SW 1271 (cell line): ENCODE results near the gene APOL2.
"Not testable (repeated sequence)": the region's sequence is repeated elsewhere in the genome, so short reads cannot be mapped to it uniquely, and the experiment has no call there.

Experiments
- DNase-seq, 2 experiments: peaks; one replicate each; lab custom pipeline; 2025; lab: John Stamatoyannopoulos, UW

Gene APOL2, protein sequence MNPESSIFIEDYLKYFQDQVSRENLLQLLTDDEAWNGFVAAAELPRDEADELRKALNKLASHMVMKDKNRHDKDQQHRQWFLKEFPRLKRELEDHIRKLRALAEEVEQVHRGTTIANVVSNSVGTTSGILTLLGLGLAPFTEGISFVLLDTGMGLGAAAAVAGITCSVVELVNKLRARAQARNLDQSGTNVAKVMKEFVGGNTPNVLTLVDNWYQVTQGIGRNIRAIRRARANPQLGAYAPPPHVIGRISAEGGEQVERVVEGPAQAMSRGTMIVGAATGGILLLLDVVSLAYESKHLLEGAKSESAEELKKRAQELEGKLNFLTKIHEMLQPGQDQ

GRCh38 chr22:36239401-36240171 lies at the start of gene APOL2:
Gene APOL2, minus strand, starts transcription at chr22:36239527. Its CDS starts 6,365 bp downstream, at chr22:36233162.
- peak; percentile 69 to 90 for DNase-seq

DNA sequence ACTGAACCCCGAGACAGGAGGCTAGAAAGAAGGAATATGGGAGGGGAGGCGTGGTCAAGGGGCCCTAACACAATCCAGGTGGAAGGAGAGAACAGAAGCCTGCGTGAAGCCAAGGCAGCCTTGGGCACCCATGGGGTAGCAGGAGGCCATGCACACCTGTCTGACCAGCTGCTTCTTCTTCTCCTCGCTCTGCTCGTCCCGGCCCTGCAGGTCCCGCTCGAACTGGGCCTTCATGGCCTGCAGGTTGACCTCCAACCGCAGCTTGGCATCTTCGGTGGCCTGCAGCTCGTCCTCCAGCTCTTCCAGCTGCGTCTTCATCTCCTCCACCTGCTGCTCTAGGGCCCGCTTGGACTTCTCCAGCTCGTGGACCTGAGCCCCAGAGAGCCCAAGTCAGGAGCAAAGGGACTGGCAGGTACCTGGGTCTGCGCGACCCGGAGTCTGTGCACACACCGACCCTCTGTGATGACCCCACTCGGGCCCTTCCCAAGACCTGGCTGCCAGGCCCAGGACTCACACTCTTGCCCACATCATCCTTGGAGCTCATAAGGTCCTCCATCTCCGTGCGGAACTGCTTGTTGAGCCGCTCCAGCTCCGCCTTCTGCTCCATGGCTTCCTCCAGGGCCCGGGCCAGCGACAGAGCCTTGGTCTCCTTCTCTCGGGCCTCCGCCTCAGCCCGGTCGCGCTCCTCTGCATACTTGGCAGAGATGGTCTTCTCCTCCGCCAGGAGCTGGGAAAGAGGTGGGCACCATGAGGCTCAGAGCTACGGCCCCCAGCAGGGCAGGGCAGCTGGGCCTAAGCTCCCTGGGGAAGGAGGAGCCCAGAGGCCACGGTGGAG lies 49.5 kb upstream of the APOL2 start:
- DNase-seq, result no peak

DNA sequence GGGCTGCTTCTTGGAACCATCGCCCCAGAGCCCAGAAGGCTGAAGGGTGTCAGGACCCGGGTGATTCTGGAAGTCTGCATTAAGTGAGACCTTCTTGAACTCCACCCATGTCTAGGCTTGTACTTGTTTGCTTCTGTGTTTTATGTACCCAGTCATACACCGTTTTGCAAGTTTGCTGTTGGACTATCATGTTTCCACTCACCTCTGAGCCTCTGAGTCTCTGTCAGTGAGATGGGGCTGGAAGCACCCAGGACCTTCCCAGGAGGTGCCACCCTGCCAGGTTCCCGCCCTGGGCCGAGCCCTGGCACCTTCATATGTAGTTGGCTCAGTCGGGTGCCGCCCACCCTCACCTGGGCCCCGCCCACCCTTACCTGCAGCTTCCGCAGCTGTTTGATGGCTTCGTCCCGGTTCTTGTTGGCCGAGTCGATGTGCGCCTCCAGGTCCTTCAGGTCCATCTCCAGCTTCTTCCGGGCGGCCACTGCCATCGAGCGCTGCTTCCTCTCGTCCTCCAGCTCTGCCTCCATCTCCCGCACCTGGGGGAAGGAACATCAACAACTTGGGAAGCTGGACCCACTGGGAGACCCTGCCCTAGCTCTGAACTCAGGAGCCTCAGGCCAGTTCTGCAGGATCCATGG lies 48.7 kb upstream of the APOL2 start:
- no peak for DNase-seq

DNA sequence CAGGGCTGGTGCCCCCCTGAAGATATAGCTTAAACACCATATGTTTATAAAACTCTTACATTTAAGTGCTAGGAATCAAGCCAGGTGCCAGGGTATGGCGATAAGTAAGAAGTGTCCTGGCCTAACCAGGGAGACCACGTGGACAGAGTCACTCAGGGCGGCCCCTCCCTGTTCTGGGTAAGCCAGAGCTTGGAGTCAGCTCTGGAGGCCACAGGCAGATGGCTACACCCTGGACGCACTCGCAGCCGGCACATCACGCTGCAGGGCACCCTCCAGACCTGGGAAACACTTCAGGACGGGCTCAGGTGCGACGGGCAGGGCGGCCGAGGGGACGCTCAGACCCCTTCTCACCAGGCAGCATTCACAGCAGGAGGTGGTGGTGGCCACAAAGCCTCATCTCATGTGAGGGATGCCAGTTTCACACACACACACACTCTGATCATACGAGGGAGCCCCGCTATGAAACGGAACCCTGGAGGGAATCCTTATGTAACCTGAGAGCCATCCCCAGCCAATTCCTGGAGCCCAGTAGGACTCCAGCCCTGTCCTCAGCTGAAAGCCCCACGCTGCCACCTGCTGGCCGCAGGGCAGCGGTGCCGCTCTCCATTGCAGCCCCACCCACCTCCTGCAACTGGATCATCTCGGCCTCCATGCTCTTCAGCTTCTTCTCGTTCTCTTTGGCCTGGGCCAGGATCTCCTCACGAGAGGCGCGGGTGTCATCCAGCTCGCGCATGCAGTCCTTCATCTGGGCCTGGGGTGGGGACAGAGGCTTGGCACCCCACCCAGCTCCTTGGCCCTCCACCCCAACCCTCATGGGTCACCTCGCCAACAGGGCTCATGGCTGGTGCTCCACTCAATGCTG lies 47.0 kb upstream of the APOL2 start:
- peak in 1 of 2 experiments; percentile 32 for DNase-seq

DNA sequence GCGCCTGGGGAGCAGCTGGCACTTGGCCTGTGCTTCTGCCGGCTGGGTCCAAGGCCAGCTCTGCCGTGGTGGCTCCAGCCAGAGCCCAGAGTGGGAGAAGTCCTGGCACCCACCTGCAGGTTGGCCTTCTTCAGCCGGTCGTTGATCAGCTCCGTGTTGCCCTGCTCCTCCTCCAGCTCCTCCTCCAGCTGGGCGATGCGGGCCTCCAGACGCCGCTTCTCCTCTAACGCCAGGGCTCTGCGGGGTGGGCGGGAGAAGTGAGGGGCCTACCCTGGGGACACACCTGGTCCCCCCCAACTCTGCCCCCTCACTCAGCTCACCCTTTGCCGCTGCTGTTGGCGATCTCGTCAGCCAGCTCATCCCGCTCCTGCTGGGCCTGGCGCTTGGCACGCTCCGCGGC lies 46.2 kb upstream of the APOL2 start:
- no peak for DNase-seq

DNA sequence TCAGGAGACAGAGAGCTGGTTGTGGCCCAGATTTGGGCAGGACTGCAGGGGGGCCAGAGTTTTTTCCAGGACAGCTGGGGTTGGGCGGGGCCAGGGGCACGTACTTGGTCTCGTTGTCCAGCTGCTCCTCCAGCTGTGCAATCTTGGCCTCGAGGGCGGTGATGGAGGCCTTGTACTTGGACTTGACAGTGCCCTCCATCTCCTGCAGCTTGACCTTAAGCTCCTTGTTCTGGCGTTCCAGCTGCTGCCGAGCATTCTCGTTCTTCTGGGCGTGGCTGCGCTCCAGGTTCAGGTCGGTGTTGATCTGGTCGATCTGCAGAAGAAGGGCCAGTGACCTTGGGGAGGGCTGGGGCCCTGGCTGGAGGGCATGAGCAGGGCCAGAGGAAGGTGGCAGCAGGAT lies 45.7 kb upstream of the APOL2 start:
- DNase-seq, result no peak

DNA sequence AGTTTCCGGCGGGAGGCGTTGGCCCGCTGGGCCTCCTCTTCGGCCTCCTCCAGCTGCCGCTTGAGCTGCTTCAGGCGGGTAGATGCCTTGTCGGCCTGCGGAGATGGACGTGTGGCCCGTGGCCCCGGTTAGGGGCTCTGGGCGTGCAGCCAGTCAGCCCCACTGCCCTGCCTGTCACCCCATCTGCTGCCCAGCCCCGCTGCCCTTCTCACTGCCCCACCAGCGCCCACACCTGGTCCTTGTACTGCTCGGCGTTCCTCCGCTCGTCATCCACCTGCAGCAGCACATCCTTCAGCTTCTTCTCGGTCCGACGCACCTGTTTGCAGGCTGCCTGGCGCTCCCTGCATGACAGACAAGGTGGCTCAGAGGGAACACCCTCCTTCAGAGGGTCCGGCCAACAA lies 44.8 kb upstream of the APOL2 start:
- DNase-seq, result no peak

GRCh38 chr22:36282328-36282831 lies 43.1 kb upstream of the APOL2 start:
- no peak for DNase-seq

DNA sequence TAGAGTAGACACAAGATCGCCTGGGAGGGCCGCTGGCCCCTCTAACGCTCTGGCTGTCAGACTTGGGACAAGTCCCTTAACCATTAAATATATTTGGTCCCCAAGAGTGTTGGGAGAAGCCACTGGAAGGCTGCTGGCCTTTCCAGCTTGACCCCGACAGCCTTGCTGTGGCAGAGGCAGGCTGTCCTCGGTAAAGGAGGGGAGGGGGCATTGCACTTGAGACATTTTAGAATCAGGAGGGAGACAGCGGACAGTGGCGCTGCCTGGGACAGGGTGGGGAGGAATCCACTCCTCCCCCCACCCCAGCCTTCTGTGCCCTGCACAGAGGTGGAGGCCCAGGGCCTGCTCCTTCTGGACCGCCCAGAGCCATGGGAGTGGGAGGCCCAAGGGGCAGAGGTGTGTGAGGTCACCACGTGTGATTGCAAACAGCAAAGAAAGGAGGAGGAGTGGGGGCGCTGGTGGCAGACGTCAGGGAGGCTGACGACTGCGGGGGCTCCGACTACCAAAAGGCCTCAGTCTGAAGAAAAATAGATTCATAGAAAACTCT lies 42.5 kb upstream of the APOL2 start:
- no peak for DNase-seq

DNA sequence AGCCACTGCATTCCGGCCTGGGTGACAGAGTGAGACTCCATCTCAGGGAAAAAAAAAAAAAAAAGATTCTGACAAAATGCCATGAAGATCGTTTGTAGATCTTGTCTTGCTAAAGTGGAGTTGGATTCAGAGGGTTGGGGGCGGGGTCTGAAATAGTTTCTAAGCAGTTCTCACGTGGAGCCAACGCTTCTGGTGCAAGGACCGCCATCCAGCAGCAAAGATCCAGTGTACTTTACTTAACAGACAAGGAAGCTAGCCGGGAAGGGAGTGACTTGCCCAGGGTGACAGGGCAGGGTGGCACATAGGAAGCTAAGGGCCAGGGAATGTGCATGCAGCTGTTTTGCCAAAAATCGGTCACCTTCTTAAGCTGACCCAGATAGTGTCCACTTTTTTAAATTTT lies 41.1 kb upstream of the APOL2 start:
- DNase-seq, result no peak

- DNase-seq, result no peak
These were observed 39.9 kb upstream of the APOL2 start for GRCh38 chr22:36279219-36279666.

DNA sequence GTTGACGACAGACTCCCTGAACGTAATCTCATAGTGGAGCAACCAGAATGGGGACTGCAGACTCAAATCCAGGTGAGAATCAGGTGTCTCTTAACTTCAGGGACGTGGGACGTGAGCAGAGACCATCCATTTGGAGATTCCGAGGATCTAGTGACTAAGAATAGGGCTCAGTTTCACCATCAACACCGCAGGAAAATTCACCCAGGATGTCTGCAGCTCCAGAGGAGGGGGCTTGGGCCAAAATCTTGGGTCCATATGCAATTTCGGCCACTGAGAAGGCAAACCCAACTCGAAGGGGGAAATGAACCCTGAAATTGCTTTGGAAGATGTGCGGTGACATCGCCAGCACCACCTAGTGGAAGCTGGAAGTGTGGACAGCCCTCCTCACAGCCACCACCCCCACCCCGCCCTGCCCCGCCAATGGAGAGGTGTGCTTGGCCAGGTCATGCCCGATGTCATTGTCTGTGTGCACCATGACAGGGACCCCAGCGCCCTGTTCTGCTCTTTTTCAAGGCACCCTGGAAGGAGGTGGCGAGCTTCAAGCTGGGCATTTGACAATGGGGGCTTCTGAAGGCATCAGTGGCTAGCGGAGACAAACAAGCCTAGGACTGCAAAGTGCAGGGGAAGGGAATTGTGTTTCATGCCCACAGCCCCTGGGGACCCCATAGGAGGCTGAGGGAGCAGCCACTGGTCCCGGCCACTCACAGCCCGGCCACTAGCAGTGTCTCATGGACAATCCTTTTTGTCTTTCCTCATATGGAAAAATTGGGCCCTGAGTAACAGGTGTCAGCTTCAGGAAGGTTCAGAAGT lies 38.4 kb upstream of the APOL2 start:
- peak in 1 of 2 experiments; percentile 20 for DNase-seq

DNA sequence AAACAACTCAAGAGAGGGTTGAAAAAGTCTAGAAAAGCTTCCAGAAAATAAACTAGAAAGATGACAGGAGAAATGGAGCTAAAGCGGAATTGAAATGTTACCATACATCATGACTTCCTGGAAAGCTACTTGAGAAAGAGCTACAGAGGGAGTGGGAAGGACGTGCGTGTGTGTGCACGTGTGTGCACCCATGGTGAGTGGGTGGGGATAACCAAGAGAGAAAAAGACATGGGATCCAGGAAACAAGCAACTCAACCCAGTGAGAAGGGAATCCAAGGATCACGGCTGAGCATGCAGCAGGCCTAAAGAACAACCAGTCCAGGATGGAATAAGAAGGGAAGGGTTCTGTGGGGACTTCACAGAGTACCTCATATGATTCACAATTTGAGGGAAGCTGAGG lies 35.2 kb upstream of the APOL2 start:
- no peak for DNase-seq

GRCh38 chr22:36271951-36272350 lies 32.6 kb upstream of the APOL2 start:
- DNase-seq, result not testable (repeated sequence)

DNA sequence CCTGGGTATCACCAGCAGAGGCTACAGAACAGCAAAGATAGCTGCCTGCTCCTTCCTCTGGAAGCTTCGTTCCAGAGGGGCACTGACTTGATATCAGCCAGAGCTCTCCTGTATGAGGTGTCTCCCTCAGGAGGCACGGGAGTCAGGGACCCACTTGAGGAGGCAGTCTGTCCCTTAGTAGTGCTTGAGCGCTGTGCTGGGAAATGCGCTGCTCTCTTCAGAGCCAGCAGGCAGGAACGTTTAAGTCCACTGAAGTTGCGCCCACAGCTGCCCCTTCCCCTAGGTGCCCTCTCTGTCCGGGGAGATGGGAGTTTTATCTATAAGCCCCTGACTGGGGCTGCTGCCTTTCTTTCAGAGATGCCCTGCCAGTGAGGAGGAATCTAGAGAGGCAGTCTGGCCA lies 31.9 kb upstream of the APOL2 start:
- DNase-seq, result not testable (repeated sequence)

GRCh38 chr22:36267896-36268485 lies 28.7 kb upstream of the APOL2 start:
- DNase-seq, result no peak

GRCh38 chr22:36267058-36267457 lies 27.7 kb upstream of the APOL2 start:
- no peak for DNase-seq

DNA sequence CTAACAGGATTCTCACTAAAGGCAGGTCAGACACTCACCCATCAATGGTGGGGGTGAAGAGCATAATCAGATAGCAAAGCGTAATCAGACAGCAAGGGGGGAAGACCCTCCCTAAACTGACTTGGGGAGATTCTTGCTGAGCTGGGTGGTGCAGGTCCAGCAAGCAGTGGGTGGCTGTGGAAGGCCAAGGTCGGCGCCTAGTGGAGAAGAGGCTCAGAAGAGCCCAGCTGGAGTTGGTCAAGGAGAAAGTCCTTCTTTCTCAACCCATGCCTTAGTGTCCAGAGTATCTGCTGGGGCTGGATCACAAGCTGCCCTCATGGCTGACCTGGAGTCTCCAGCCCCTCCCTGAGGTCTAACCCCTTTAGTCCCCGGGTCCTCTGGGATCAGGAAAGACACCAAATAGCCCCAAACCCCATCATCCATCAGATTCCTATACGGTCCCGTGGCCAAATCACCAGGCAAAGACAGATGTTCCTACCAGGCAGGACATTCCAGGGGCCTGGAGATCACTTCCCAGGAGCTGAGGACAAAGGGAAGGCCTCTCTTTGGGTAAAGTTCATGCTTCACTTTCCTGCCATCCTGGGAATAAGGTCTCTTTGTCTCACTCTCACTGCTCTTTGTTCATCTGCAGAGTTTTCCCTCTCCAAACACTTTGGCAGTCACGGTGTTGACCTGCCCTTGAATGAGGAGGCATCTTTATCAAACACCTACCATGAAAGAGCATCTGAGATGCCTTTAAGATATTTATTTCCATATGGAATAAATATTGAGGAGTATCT lies 24.7 kb upstream of the APOL2 start:
- DNase-seq, result not testable (repeated sequence)
